ENCODE measurements around the gene INHBB.

DNA sequence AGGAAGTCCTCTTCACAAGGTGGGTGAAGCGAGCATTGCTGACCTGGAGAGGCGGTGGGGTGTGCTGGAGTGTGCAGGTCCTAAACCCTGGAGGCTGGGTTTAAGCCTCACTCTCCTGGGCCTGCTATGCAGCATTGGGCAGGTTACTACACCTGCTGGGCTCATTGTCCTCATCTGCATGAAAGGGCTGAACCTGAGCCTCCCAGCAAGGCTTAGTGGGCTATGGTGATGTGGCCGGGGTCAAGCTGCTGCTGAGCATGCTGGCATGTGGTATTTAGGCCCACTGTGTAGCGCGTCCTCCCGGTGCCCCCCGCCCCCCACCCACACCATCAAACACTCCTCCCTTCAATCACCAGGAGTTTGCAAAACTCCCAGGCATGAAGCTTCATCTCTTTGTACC lies 37.3 kb downstream of the INHBB start:
- TF ChIP-seq, protein P1, sequence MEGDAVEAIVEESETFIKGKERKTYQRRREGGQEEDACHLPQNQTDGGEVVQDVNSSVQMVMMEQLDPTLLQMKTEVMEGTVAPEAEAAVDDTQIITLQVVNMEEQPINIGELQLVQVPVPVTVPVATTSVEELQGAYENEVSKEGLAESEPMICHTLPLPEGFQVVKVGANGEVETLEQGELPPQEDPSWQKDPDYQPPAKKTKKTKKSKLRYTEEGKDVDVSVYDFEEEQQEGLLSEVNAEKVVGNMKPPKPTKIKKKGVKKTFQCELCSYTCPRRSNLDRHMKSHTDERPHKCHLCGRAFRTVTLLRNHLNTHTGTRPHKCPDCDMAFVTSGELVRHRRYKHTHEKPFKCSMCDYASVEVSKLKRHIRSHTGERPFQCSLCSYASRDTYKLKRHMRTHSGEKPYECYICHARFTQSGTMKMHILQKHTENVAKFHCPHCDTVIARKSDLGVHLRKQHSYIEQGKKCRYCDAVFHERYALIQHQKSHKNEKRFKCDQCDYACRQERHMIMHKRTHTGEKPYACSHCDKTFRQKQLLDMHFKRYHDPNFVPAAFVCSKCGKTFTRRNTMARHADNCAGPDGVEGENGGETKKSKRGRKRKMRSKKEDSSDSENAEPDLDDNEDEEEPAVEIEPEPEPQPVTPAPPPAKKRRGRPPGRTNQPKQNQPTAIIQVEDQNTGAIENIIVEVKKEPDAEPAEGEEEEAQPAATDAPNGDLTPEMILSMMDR (conservative IDR thresholded peaks at IDR 0.05; ENCODE audit: low read depth, low read length), result no peak
- no peak for TF ChIP-seq FOS (IDR thresholded peaks at IDR 0.05; ENCODE audit: low read depth, low read length)
- no peak for TF ChIP-seq POLR2A (IDR thresholded peaks at IDR 0.05; ENCODE audit: low read depth, low read length)

Measured in IMR-90 (cell line).